ENCODE measurements around the gene SHANK1. TPM values are rescaled to one million over a fixed set of nuclear protein-coding genes. Genes with fewer than 3 reads are reported as not detected.

The SHANK1 gene
- total and polyA plus RNA-seq, 2 of the 4 experiments (the other 2 are of a cell fraction): 6.1 to 6.7 TPM

DNA sequence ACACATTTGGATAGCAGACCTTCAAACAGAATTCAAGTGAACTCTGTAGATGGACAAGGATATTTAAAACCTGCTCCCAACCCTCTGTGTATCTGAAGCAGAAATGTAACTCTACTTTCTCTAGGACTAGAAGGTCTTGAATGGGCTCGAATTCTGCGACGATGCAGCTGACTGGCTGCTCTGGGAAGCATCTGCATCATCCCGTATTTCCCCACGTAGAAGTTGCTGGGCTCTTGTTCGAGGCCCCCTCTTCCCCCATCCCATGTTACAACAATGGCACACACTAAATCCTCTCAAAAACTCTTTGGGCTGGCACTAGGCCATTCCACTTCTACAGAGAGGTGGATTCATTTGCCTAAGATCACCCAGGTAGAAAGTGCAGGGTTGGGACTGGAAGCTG is 55.4 kb downstream of the SHANK1 start:
- no peak overlapping the region for H3K9ac ChIP-seq (ENCODE audit: low read depth, low read length)
- intact Hi-C loops (cut with micrococcal nuclease) (no loop called here), in situ Hi-C loops (cut with MboI; ENCODE audit: low sequenced_read_pairs) (no loop called here), dilution Hi-C loops (cut with HindIII; ENCODE audit: low sequenced_read_pairs, unreplicated experiment) (no loop called here)
- POLR2A ChIA-PET (ENCODE audit: unreplicated experiment): no interaction called here
- 0 out of 2 replicates have a peak, but pooled peaks cover 2% of the 10 kb centered on the region for H4K20me1 ChIP-seq (ENCODE audit: insufficient read depth, low read length)
- TF ChIP-seq SMC3 (IDR thresholded peaks at IDR 0.05; ENCODE audit: low read depth, low read length) (no peak), POLR2A (IDR thresholded peaks at IDR 0.05; ENCODE audit: low read depth, low read length) (no peak), CHD1 (IDR thresholded peaks at IDR 0.05; ENCODE audit: low read depth, low read length) (no peak), NFE2L2 (IDR thresholded peaks at IDR 0.05; ENCODE audit: low read depth, low read length) (no peak), RAD21 (IDR thresholded peaks at IDR 0.05; ENCODE audit: low read length) (no peak), MAZ (IDR thresholded peaks at IDR 0.05; ENCODE audit: borderline replicate concordance, low read depth, low read length) (no peak), RCOR1 (IDR thresholded peaks at IDR 0.05; ENCODE audit: insufficient replicate concordance, low read length) (no peak), FOS (IDR thresholded peaks at IDR 0.05; ENCODE audit: low read depth, low read length) (no peak), RFX5 (IDR thresholded peaks at IDR 0.05; ENCODE audit: low read depth, low read length) (no peak), MAFK (IDR thresholded peaks at IDR 0.05; ENCODE audit: low read depth, low read length) (no peak), MXI1 (IDR thresholded peaks at IDR 0.05; ENCODE audit: borderline replicate concordance, low read depth, low read length) (no peak), CEBPB (IDR thresholded peaks at IDR 0.05; ENCODE audit: low read depth, low read length) (no peak), BHLHE40 (IDR thresholded peaks at IDR 0.05; ENCODE audit: low read depth, low read length) (no peak)
- TF ChIP-seq, protein P1, sequence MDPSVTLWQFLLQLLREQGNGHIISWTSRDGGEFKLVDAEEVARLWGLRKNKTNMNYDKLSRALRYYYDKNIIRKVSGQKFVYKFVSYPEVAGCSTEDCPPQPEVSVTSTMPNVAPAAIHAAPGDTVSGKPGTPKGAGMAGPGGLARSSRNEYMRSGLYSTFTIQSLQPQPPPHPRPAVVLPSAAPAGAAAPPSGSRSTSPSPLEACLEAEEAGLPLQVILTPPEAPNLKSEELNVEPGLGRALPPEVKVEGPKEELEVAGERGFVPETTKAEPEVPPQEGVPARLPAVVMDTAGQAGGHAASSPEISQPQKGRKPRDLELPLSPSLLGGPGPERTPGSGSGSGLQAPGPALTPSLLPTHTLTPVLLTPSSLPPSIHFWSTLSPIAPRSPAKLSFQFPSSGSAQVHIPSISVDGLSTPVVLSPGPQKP (IDR thresholded peaks at IDR 0.05; ENCODE audit: borderline replicate concordance, low read depth, low read length): no peak
- TF ChIP-seq, protein P2, sequence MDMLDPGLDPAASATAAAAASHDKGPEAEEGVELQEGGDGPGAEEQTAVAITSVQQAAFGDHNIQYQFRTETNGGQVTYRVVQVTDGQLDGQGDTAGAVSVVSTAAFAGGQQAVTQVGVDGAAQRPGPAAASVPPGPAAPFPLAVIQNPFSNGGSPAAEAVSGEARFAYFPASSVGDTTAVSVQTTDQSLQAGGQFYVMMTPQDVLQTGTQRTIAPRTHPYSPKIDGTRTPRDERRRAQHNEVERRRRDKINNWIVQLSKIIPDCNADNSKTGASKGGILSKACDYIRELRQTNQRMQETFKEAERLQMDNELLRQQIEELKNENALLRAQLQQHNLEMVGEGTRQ (IDR thresholded peaks at IDR 0.05; ENCODE audit: low read depth, low read length): no peak
- TF ChIP-seq, protein P3, sequence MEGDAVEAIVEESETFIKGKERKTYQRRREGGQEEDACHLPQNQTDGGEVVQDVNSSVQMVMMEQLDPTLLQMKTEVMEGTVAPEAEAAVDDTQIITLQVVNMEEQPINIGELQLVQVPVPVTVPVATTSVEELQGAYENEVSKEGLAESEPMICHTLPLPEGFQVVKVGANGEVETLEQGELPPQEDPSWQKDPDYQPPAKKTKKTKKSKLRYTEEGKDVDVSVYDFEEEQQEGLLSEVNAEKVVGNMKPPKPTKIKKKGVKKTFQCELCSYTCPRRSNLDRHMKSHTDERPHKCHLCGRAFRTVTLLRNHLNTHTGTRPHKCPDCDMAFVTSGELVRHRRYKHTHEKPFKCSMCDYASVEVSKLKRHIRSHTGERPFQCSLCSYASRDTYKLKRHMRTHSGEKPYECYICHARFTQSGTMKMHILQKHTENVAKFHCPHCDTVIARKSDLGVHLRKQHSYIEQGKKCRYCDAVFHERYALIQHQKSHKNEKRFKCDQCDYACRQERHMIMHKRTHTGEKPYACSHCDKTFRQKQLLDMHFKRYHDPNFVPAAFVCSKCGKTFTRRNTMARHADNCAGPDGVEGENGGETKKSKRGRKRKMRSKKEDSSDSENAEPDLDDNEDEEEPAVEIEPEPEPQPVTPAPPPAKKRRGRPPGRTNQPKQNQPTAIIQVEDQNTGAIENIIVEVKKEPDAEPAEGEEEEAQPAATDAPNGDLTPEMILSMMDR (conservative IDR thresholded peaks at IDR 0.05; ENCODE audit: low read depth, low read length): no peak
- no peak overlapping the region for H3K56ac ChIP-seq (ENCODE audit: extremely low read depth, insufficient read depth, low read length)
- H3K14ac ChIP-seq (replicated peaks; ENCODE audit: low read depth, low read length): no peak overlapping the region
- H3K4me2 ChIP-seq (ENCODE audit: low read depth, low read length): no peak overlapping the region
- H3K23ac ChIP-seq (ENCODE audit: low read depth, low read length): no peak overlapping the region
- no peak overlapping the region for H3K4me3 ChIP-seq (ENCODE audit: insufficient read depth, low read depth, low read length)
- no peak overlapping the region for H3K4ac ChIP-seq (ENCODE audit: low read depth, low read length)
- no peak overlapping the region for H4K8ac ChIP-seq (ENCODE audit: low read depth in 2 of 2, low read length in 2 of 2)
- no peak overlapping the region for H4K91ac ChIP-seq (ENCODE audit: insufficient read depth, low read depth, low read length)
- peaks cover 2% of the 10 kb centered on the region for H3K4me1 ChIP-seq (ENCODE audit: control insufficient read depth, insufficient read depth, low read length)
- H2BK120ac ChIP-seq (ENCODE audit: low read depth, low read length): no peak overlapping the region
- DNase-seq (no peak), ATAC-seq (ENCODE audit: low read depth) (no peak)
- H2AK9ac ChIP-seq (replicated peaks; ENCODE audit: low read depth, low read length, poor library complexity): no peak overlapping the region
- peaks cover 45% of the 10 kb centered on the region for H3K27me3 ChIP-seq (ENCODE audit: control insufficient read depth, insufficient read depth, low read length)
- no peak overlapping the region for H2BK5ac ChIP-seq (ENCODE audit: low read depth, low read length, poor library complexity, severe bottlenecking)
- H2AK5ac ChIP-seq (ENCODE audit: low read depth, low read length): no peak overlapping the region
- H2BK20ac ChIP-seq (ENCODE audit: low read depth, low read length): no peak overlapping the region
- no peaks in the 10 kb centered on the region for H3K36me3 ChIP-seq (ENCODE audit: control insufficient read depth, insufficient read depth, low read length)
- H2AFZ ChIP-seq (replicated peaks; ENCODE audit: low read length, poor library complexity): no peak overlapping the region
- WGBS, 2 experiments (ENCODE audit: extremely low coverage in 2 of 2, insufficient read length in 1 of 2): no CpG with 5 or more reads among the region's 6 CpGs
- H3K18ac ChIP-seq (ENCODE audit: low read depth, low read length): no peak overlapping the region
- no peak overlapping the region for H4K5ac ChIP-seq (ENCODE audit: low read depth, low read length)
- H3K79me1 ChIP-seq (ENCODE audit: low read depth in 1 of 2, low read length in 2 of 2): no peaks in the 10 kb centered on the region
- H2BK15ac ChIP-seq (ENCODE audit: low read depth, low read length): no peak overlapping the region
- H3K9me1 ChIP-seq (ENCODE audit: insufficient read depth, low read length): no peaks in the 10 kb centered on the region
- no TSS peak for BruUV-seq (replicated peaks)
- peaks cover 4% of the 10 kb centered on the region for H3K9me3 ChIP-seq (ENCODE audit: control insufficient read depth, insufficient read depth, low read length)
- CTCF ChIA-PET: no interaction called here
- no peak overlapping the region for H3K27ac ChIP-seq (ENCODE audit: insufficient read depth, low read length)
